DMS153 treated with DMSO at 0.1 percent for 48 hours (cell line): Measurements from ENCODE around the gene ARHGAP15.

Experiments
- DNase-seq: peaks from one replicate; lab custom pipeline; 2025; ENCODE audit not compliant: unreplicated experiment; lab: John Stamatoyannopoulos, UW

The ARHGAP15 gene

DNA sequence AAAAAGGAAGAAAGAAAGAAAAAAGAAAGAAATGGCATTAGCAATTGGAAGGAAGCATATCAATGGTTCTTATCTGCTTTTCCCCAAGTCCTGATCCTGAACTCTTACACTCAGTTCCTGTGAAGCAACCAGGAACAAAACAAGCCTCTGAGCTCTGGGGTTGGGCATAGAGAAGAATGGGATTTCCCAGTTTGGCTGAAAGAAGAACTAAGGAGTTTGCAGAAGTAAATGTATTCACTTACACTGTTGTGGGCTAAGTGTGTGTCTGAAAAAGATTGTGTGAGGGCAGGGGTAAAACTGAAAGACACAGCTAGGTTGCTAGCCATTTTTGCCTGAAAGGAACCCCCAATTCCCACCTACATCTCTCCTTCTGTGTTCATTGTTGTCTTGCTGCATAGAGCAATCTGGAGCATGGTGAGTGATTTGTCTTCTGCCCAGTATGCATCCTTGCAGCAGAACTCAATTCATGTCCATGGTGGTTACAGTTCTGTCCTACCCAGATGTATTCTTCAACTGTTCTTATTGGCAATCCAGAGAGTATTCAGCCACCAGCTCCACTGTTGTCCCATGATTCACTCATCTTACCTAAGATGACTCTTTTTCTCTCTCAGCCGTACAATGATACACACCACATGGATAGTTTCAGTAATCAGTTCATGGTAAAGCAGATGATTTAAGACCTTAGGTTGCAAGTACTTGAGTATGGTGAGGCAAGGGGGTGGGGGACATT is 348.7 kb downstream of the ARHGAP15 start:
- no peak for DNase-seq

DNA sequence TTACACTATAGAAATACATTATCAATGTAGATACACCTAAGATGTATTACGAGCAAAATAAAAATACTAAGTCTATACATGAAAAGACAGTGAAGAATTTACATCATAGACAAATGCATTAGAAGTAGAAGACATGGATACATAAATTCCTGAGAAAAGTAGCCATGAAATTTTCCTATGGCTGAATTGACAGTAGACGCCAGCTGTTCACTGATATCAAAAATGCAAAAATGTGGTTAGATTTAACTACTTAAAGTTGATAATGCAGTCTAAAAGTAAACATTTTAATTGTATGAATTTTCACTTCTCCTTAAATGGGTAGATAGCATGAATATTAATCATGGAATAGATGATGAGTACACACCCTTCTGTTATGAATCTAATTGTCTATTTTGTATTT is 350.9 kb downstream of the ARHGAP15 start:
- DNase-seq = no peak

DNA sequence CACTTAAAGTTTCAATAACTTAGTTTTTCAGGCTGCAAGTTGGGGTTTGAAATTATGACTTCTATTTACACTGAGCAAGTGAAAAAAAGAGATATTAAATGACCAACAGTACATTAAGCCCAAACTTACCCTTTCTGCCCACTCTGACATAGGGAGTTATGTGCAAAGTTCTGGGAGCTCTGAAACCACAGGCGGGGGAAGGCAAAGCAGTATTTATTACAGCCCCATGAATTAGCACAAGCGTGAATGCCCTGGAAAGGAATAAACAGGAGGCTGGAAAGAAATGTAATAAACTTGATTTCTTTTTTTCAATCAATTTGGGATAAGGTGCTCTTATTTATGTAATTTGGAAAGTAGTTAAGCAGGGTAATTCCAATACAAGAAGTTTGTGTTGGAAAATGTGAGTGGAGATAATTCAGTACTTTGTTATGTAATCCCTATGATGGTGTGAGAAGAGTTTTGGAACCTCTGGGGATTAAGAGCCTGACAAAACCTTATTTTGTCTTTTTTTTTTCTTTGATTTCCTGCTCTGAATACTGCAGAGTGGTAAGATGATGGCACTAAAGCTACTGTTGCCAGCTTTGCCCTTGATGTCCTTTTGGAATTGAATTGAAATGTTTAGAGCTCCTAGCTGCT is 351.5 kb downstream of the ARHGAP15 start:
- no peak for DNase-seq

DNA sequence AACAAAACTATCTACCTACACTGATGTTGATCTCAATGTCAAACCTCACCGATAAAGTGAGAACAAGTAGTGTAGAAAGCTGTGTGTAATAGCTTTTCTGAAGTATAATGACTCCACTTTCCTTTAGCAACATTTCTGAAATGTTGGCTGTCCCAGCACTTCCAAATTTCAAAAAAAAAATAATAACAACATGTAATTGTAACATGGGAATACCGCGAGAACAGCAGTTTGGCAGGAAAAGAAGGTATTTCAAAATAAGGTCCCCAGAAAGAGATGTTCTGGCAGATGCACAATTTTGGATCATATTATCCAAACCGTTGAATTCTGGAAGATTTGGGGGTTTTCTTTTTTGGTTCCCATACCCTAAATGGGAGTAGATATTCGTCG is 352.0 kb downstream of the ARHGAP15 start:
- no peak for DNase-seq

DNA sequence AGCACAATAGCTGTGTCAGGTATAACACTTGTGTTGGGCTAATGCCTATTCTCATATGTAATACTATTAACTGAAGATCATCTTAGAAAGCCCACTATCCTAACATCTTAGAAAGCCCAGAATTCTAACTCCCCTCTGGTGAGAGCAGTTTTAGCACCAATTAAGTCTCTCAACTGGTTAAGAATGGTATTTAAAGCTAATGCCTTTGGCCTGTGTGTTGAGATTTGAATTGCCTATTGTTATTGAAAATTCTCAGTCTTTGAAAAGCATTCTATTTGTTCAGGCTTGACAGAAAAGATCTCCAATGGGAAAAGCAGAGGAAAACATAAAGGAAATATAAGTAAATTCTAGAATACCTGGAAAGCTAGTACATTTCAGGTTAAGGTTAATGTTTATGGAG is 352.5 kb downstream of the ARHGAP15 start:
- no peak for DNase-seq

DNA sequence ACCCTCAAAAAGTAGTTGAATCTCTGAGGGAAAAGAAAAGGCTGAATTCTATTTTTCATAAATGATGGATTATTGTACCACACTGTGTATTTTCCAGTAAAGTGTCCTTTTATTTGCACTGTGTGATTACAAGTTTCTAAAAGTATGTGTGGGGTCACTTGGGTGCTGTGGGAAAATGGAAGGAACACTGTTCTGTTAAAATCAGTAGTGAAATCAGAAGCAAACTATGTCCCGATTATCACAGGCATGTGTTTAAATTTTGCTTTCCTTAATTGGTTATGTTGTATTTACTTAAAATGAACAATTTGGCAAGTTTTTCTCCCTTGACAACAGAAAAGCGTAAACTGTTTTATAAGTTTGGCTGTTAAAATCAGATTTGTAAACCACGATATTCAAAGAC is 353.1 kb downstream of the ARHGAP15 start:
- DNase-seq = no peak

DNA sequence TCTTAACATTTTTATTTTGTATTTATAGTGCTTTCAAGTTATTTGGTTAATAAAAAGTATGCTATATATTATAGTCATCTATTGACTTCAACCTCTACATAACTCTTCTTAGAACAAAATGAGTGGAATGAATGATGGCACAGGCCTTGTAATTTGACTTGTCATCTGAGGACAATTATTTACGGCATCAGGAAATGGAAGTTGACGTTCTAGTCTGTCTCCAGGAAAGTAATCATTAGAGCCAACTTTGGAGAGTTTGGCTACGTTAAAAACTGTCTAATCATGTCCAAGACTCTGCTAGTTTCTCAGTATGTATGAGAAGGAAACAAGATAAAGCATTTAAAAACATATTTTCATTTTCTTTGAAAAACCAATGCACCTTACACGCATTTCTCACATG is 353.6 kb downstream of the ARHGAP15 start:
- no peak for DNase-seq

DNA sequence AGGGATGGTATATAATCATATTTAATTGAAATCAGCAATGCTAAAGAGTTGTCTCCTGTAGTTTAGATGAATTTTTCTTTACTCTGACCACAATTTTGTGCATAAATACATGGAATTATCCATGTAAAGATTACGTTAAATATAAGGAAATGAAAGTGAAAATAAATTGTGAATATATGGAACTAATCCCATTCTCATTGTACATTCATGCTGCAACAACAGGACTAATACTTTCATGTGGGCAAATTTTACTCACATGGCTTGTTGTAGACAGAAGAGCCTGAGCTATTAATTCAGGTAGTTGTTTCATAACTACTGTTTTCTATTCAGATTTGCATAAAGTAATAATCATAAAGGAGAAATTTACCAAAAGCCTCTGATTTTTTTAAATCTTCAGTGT is 357.8 kb downstream of the ARHGAP15 start:
- DNase-seq = no peak

DNA sequence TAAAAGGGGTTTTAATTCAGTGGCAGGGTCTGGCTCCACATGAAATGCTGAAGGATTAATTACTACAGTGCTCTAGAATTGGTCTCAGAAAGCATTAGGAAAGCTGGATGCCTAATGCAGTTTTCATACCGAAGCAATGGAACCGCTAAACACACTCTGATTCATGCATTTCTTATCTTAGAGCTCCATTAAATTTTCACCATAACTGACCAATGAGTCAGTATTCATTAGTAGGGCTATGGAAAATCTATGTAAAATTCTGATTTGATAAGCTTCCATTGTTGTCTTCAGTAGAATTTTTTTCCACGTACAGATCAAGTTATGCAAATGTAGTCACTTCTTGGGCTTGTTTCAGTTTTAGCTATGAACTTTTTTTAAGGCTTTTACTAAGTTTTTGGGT is 359.9 kb downstream of the ARHGAP15 start:
- no peak for DNase-seq

DNA sequence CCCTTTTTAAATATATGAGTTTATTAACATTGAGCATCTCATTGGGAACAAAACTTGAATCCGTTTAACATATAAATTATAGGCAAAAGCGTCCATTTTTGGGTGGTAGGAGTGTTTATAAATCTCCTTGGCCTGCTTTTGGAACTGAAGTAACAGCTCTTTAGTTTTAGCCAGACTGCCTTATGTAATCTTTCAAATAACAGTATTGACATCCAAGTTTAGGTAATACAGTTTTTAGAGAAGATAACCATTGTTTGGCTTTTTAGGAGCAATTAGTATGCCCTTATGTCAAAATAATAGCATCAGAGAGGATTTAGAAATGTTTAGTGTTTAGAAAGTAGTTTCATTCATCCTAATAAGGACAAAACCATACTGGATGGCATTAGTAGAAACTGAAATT is 361.9 kb downstream of the ARHGAP15 start:
- no peak for DNase-seq

DNA sequence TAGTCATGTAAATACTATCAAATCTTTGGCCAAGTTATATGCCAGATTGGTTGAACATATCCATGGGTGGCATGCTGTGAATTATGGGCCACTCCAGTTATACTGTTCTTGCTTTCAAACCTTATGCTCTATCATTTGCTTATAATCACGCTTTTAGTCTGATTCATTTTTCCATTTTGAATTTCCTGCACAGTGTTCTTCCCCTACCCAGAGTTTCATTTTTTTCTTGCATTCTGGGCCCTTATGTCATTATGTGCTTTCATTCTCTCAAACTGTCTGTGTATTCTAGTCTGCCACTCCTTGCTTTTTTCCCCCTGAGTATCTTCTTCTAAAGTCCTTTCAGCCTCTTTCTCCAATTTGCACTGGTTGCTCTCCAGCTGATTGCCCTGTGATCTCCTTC is 364.1 kb downstream of the ARHGAP15 start:
- no peak for DNase-seq

DNA sequence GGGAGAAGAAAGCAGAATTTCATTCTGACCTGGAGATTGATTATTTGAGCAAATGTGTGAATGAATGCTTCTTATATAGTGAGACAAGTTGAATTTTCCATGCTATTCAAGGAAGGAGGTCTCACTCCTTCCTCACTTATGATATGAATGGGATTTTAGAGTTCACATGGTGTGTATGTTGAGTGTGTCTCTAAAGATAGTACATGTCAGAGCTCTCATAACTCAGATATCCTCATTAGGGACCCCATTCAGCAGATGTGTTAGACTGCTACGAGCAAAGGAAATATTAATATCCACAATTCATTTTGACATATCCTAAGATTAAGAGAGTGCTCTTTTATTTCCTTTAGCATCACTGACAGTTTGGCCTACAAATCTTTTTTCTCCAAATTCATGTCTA is 368.5 kb downstream of the ARHGAP15 start:
- no peak for DNase-seq

DNA sequence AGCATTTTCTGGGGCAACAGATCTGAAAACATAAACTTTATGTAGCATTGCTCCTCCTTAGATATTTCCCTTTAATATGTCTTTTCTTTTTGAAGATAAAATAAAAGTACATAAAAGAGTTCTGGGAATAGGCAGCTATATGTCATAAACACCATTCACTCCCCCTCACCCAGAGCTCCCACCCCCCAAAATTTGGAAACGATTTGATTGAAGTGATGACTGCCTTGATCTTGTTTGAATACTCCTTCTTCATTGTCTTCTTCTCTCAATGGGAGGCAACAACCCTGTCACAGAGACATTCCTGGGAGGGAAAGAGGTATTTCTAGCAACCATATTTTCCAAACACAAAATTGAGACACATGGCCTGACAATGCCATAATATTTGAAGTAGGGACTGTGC is 369.3 kb downstream of the ARHGAP15 start:
- DNase-seq = no peak

DNA sequence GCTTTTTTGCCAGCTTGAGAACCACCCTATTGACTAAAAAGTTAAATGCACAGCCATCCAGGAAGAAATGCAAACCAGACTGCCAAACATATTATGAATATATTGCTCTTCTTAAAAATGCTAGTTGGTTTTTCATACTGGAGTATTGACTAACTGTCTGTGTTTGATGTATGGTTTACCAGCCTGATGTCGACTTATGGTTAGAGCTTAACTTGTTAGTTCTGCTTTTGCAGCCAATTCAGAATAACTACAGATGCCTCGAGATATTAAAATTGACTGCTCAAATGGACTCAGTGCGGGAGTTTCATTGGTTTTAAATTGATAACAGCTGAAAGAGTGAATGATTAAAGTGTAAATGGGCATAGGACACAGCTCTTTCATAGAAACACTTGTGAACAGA is 369.8 kb downstream of the ARHGAP15 start:
- no peak for DNase-seq

DNA sequence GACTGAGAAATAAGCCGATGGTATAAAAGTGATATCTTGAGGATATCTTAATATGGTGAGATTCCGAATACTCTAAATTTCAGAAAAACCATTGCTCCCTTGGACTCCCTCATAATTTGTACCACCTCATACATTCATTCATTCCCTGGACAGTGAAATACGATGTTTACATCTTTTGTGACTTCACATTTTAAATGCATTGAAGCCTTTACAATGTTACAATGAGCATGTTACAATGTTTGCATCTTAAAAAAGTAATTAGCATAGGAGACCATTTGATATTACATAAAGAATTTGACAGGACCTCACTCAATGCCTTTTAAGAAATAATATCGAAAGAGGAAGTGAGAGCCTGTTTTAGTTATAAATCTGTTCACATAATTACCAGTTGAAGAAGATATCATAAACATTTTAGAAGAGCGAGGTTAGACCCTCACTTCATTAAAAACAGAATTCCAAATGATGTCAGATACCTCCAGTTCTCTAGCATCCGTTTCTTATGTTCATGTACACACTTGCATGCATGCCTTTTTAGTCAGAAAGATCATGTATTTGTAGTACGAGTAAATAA is 372.0 kb downstream of the ARHGAP15 start:
- no peak for DNase-seq

DNA sequence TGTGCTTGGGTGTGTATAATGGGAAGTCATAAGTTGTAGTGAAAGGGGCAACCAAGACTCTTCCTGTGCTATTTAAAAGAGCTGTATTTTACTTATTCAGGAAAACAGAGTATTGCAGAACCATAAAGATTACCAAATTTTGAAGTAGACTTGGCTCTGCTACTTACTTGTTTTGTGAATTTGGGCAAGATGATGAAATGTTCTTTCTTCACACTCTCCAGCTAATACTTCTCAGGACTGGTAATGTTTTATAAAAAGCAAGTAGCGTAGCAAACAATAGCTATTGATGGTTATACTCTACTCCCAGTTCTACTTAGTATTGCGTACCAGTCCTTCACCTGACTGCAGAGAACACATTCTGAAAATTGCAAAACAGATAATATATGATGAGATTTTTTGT is 374.1 kb downstream of the ARHGAP15 start:
- no peak for DNase-seq

DNA sequence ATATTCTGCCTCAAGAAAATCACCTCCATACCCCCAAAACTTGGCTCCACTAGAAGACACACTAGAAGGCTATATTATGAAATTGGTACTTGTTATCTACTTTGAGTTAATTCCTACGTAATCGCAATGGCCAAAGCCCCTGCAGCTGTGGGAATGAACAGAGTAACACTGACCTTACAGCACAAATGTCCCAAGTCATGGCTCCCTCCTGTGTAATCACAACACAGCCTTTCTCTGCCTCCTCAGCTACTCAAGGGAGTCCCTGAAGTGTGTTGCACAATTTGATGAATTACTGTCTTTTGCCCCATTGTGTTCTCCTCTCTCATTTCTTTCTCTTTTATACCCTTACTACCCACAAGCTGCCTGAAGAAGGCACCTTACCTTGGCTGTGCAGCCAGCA is 375.2 kb downstream of the ARHGAP15 start:
- no peak for DNase-seq

DNA sequence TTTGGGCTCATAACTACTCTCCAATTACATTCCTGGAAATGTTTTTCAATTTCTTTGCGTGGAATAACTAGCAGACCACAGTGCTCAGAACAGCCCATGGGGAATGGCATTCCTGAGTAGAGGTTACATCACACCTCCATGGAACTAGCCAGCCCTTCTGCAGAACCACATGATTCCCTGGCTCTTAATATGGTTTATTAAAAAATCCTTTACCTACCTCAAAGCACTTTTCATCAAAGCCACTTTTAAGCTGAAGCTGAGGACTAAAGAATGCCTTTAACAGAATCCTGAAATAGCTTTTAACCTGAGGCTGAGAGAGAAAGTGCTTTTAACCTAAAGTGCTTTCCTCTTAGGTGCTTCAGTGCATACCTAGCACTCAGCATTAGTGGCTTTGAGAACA is 376.3 kb downstream of the ARHGAP15 start:
- DNase-seq = no peak

DNA sequence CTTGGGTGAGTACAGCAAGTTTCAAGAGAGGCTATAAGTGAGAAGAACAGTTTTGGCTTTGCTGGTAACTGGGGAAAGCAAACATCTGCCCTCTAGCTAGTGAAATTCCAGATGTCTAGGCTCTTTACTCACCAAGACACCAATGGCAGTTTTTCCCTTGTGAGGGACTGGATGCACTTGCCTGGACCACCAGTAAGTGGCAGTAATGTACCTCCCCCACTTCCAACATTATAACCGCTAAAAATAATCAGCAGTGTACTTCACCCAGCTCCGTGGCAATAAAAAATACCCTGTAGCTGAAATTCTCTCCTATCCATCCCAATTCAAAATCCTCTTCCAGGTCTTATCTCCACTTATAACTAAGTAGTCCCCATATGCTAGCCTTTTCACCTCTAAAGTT is 383.9 kb downstream of the ARHGAP15 start:
- no peak for DNase-seq

DNA sequence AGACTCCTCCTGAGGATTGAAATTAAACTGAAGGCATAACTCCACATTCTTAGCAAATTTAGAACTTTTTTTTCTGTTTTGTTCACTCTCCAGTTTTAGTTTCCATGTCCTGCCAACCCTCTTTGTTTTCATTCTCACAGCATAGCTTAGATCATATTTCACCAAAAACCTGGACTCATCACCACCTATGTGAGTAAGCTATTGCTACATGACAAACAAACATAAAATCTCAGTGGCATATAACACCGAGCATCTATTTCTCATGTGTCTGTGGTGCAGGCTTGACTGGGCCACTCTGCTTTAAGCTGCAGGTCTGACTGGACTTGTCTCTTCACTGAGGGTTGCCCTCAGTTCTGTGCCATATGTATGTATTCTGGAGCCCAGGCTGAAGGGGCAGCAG is 385.2 kb downstream of the ARHGAP15 start:
- DNase-seq = no peak

DNA sequence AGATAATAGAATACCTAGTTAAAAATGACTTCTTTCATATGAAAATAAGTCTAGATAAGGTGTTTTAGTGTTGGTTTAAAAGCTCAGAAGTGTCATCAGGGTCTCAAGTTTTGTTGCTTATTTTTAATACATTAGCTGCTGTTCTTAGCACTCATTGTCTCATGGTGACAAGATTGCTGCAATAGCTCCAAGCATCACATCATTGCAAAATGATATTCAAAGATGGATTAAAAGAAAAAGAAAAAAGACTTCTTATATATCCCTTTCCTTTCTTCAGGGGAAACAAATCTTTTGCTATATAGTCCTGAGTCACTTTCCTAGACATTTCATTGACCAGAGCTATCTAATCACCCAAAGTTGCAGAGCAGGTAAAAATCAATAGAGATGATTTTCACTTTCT is 386.1 kb downstream of the ARHGAP15 start:
- DNase-seq = no peak

DNA sequence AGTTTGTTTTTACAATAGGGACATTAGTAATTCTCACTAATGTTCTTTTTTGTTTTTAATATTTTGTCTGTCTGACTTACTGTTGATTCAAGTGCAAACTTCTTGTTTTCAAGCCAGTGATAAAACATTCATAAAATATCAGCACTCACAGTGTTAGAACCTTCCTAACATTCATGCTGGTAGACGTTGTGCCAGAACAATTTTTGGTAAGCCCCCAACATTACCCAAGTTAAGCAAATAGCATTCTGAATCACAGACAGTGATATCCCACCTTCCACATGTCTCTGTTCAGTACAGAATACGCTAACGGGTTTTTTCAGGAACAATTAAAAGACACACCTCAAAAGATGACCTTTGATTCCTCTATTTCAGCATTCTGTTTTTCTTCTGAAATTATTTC is 390.3 kb downstream of the ARHGAP15 start:
- no peak for DNase-seq

DNA sequence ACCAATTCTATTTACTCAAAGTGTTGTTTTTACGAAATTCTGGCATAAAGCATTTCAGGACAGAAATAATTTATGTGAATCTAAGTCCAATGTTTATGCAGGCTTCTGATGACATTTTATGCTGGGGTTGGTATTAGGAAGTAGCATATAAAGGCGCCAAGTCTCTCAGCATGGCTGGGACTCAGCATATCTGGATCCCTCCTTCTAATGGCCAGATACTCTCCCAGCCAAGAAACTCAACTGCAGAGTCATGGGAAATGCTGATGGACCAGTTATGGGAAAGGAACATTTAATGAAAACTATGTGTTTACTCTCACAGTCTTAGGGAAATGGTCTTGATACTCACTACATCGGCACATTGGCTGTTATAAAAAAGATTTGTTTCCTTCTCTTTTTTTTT is 392.2 kb downstream of the ARHGAP15 start:
- no peak for DNase-seq
